Naive thymus-derived CD8-positive, alpha-beta T cell (primary cell): ENCODE measurements around the gene P2RY6. TPM values are rescaled to one million over a fixed set of nuclear protein-coding genes. Genes with fewer than 3 reads are reported as not detected.

ENCODE experiments used
- ATAC-seq, 2 donors: fragments of 150-1000 bp; cut with Tn5 transposase in 1 of 2; sonication (Bioruptor Pico), chemical (Tn5 transposase) in 1 of 2; 1 replicate in 1 of 2; 2 replicates in 1 of 2; pipeline ENCODE4 v1.10.0; 2021; ENCODE audit warnings: mild to moderate bottlenecking in 2 of 2, moderate library complexity in 2 of 2
- POLR2A ChIA-PET: fragments of 350-600 bp; sonication (Branson Sonifier 250); formaldehyde crosslinking; loops from one replicate; lab custom pipeline; 2021; ENCODE audit warnings: antibody characterized with exemption; lab: Charles Lee
- DNase-seq, 10 donors: peaks; one replicate each; pipeline versions ENCODE4 v3.0.0 to v3.0.0-alpha.2; 2020 to 2022
- H3K27ac Mint-ChIP-seq, 10 donors: one replicate each; pipeline ENCODE4 v1.8.0; 2020 to 2022; ENCODE audit warnings: mild to moderate bottlenecking in 10 of 10, mixed read lengths in 10 of 10, moderate library complexity in 4 of 10, inconsistent platforms in 1 of 10
- H3K27me3 Mint-ChIP-seq, 5 donors: one replicate each; pipeline ENCODE4 v1.8.0; 2021 to 2022; ENCODE audit warnings: mixed read lengths in 5 of 5
- H3K36me3 Mint-ChIP-seq, 3 donors: one replicate each; pipeline ENCODE4 v1.8.0; 2020 to 2022; ENCODE audit warnings: mixed read lengths in 3 of 3, mild to moderate bottlenecking in 2 of 3, inconsistent platforms in 1 of 3
- H3K4me1 Mint-ChIP-seq, 4 donors: one replicate each; pipeline ENCODE4 v1.8.0; 2021 to 2022; ENCODE audit warnings: mixed read lengths in 4 of 4
- H3K4me3 Mint-ChIP-seq, 10 donors: one replicate each; pipeline ENCODE4 v1.8.0; 2020 to 2022; ENCODE audit warnings: mild to moderate bottlenecking in 10 of 10, mixed read lengths in 10 of 10, moderate library complexity in 6 of 10, inconsistent platforms in 1 of 10
- H3K9me3 Mint-ChIP-seq, 9 donors: one replicate each; pipeline ENCODE4 v1.8.0; 2020 to 2022; ENCODE audit warnings: mixed read lengths in 9 of 9, mild to moderate bottlenecking in 3 of 9, inconsistent platforms in 1 of 9, moderate library complexity in 1 of 9
- polyA plus RNA-seq, 3 donors: library from polyadenylated mRNA; unstranded; fragments of 300-500 nt; fragmentation: Illumina TruSeq; gene quantifications; one replicate each; pipeline ENCODE4 v1.2.3, GENCODE V29; 2021
- total RNA-seq, 8 experiments: library from RNA in 2 of 8; stranded (reverse) in 2 of 8; gene quantifications; one replicate each; pipeline ENCODE4 v1.2.3 and lab custom pipeline; 2021 to 2026

The P2RY6 gene
- total and polyA plus RNA-seq, 5 experiments from 2014 or later, result 0.52 TPM; not detected in 4

GRCh38 chr11:73240190-73240781, 31.9 kb upstream of the P2RY6 start:
- no peak for ATAC-seq
- no peak overlapping the region for H3K27ac Mint-ChIP-seq
- peaks cover 0 to 8% (median 3%) of the 10 kb centered on the region in 5 donors for H3K27me3 Mint-ChIP-seq
- DNase-seq, result no peak
- H3K36me3 Mint-ChIP-seq, result no peaks in the 10 kb centered on the region
- POLR2A ChIA-PET, result no interaction called here
- H3K4me3 Mint-ChIP-seq, result no peak overlapping the region
- H3K4me1 Mint-ChIP-seq, result peaks cover 0 to 2% (median 1%) of the 10 kb centered on the region in 4 donors
- no peaks in the 10 kb centered on the region for H3K9me3 Mint-ChIP-seq

DNA sequence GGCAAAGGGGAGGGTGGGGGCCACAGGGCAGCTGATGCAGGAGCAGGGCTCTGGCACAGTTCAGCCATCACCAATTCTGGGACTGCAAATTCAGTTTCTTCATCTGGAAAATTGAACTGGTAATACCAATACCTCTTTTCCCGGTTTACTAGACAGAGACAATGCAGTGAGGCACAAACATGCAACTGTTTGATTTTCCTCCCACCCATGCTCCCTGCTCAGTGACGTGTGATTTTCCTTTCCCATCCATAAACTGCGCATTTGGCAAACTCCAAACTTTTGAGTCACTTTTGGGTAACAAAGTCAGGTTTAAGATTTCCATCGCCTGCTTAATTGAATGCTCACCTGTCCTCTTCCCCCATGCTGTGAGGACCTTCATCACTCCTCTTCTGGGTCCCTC, 30.8 kb upstream of the P2RY6 start:
- no peak for DNase-seq
- peaks cover 0 to 8% (median 3%) of the 10 kb centered on the region in 5 donors for H3K27me3 Mint-ChIP-seq
- ATAC-seq, result no peak
- H3K27ac Mint-ChIP-seq, result no peak overlapping the region
- H3K4me1 Mint-ChIP-seq, result peaks cover 0 to 2% (median 1%) of the 10 kb centered on the region in 4 donors
- no peak overlapping the region for H3K4me3 Mint-ChIP-seq
- no peaks in the 10 kb centered on the region for H3K9me3 Mint-ChIP-seq
- POLR2A ChIA-PET, result no interaction called here
- H3K36me3 Mint-ChIP-seq, result no peaks in the 10 kb centered on the region

GRCh38 chr11:73242251-73243092, 29.7 kb upstream of the P2RY6 start:
- H3K4me1 Mint-ChIP-seq, result peaks cover 0 to 2% (median 1%) of the 10 kb centered on the region in 4 donors
- DNase-seq (peak; percentile 21 to 71 (median 52)), ATAC-seq (peak; percentile 61 to 76)
- peaks cover 0 to 8% (median 3%) of the 10 kb centered on the region in 5 donors for H3K27me3 Mint-ChIP-seq
- no peaks in the 10 kb centered on the region for H3K9me3 Mint-ChIP-seq
- no peaks in the 10 kb centered on the region for H3K36me3 Mint-ChIP-seq
- POLR2A ChIA-PET, result no interaction called here
- peak overlapping the region in 3 of 10 donors; percentile 41 to 70 (median 55) for H3K27ac Mint-ChIP-seq
- H3K4me3 Mint-ChIP-seq, result peak overlapping the region in 3 of 10 donors; percentile 32 to 56 (median 41)

DNA sequence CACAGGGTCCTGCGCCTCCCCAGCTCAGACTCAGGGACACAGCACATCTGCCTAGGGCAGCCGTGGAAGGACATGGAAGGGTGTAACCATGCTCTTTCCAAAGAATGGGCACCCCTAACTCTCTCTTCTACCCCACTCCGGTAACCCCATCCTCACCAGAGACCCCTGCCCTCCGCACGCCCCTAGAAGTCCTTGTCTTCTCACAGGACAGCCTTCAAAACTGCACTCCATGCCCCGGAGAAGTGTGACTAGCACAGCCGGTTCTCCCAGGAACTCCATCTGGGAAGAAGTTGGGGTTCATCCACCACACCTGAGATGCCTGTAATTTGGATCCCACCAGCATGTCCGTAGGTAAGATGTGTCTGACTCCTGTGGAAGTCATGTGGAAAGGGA, 29.0 kb upstream of the P2RY6 start:
- POLR2A ChIA-PET, result no interaction called here
- no peaks in the 10 kb centered on the region for H3K36me3 Mint-ChIP-seq
- H3K27me3 Mint-ChIP-seq, result peaks cover 0 to 8% (median 3%) of the 10 kb centered on the region in 5 donors
- H3K4me1 Mint-ChIP-seq, result peaks cover 0 to 2% (median 1%) of the 10 kb centered on the region in 4 donors
- DNase-seq, result no peak
- ATAC-seq, result no peak
- no peak overlapping the region for H3K4me3 Mint-ChIP-seq
- H3K27ac Mint-ChIP-seq, result peak overlapping the region in 1 of 10 donors; percentile 27
- H3K9me3 Mint-ChIP-seq, result no peaks in the 10 kb centered on the region

DNA sequence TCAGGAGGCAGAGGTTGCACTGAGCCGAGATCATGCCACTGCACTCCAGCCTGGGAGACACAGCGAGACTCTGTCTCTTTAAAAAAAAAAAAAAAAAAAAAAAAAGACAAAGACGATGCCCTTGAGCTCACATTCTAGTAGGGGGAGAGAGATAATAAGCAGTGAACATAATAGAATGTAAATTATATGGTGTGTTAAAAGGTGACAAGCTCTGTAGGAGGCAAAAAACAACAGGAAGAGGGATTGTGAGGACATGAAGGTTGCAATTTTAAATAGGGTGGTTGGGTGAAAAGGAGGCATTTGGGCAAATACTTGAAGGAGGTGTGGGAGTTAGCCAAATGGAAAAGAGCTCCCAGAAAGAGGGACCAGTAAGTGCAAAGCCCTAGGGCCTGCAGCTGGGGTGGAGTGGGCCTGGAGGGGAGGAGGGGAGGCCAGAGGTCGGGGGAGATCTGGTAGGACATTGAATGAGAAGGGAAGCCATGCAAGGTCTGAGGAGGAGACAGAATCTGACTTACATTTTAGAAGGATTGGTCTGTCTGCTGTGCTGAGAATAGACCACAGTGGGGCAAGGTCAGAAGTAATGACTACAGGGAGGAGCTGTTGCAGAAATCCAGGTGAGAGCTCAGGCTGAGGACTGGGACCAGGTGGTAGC, 27.4 kb upstream of the P2RY6 start:
- H3K27ac Mint-ChIP-seq, result peak overlapping the region in 1 of 10 donors; percentile 77
- H3K36me3 Mint-ChIP-seq, result no peaks in the 10 kb centered on the region
- POLR2A ChIA-PET, result no interaction called here
- no peak for ATAC-seq
- DNase-seq, result no peak
- H3K4me1 Mint-ChIP-seq, result peaks cover 0 to 2% (median 1%) of the 10 kb centered on the region in 4 donors
- no peaks in the 10 kb centered on the region for H3K9me3 Mint-ChIP-seq
- no peak overlapping the region for H3K4me3 Mint-ChIP-seq
- H3K27me3 Mint-ChIP-seq, result peaks cover 0 to 8% (median 0%) of the 10 kb centered on the region in 5 donors

- Mint-ChIP-seq H3K9me3 (no peaks in the 10 kb centered on the region), H3K4me1 (peaks cover 0 to 2% (median 1%) of the 10 kb centered on the region in 4 donors), H3K27me3 (peaks cover 0 to 8% (median 0%) of the 10 kb centered on the region in 5 donors), H3K4me3 (no peak overlapping the region), H3K27ac (no peak overlapping the region), H3K36me3 (no peaks in the 10 kb centered on the region)
- no peak for DNase-seq
- ATAC-seq, result no peak
- POLR2A ChIA-PET, result no interaction called here
These were observed 26.7 kb upstream of the P2RY6 start for GRCh38 chr11:73245461-73245860.

- Mint-ChIP-seq H3K9me3 (no peaks in the 10 kb centered on the region), H3K4me1 (peaks cover 0 to 2% (median 1%) of the 10 kb centered on the region in 4 donors), H3K36me3 (no peaks in the 10 kb centered on the region), H3K4me3 (no peak overlapping the region), H3K27ac (peak overlapping the region in 1 of 10 donors; percentile 12), H3K27me3 (peaks cover 0 to 4% (median 0%) of the 10 kb centered on the region in 5 donors)
- ATAC-seq (no peak), DNase-seq (no peak)
- POLR2A ChIA-PET, result no interaction called here
These were observed 25.8 kb upstream of the P2RY6 start for GRCh38 chr11:73246303-73246702.

DNA sequence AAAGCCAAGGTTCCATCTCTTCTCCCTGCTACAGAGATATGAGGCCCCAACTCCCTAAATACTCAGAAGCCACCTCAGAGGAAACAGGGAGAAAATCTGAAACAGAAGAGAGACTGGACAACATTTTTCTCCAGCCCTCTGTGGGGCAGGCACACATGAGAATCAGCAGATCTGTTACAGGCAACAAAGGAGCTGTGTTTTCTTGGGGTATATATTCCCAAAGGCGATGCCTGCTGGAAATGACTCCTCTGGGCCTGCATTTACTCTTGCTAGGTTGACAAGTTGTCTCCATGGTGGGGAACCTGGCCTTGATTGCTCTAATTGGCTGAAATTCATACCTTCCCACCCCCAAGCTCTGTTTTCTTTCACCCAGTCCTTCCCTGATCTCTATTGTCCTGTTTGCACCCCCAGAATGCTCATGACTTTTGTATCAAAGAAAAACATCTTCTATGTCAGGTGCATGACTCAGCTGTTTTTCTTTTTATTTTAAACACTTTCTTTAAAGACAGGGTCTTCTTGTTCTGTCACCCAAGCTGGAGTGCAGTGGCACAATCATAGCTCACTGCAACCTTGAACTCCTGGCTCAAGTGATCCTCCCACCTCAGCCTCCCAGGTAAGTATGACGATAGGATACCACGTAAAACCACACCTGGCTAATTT, 23.5 kb upstream of the P2RY6 start:
- ATAC-seq, result peak in 1 of 2 donors; percentile 11
- Mint-ChIP-seq H3K36me3 (no peaks in the 10 kb centered on the region), H3K4me3 (no peak overlapping the region), H3K27ac (no peak overlapping the region), H3K27me3 (peaks cover 0 to 2% (median 0%) of the 10 kb centered on the region in 5 donors), H3K4me1 (no peaks in the 10 kb centered on the region), H3K9me3 (no peaks in the 10 kb centered on the region)
- DNase-seq, result peak in 1 of 10 donors; percentile 13
- POLR2A ChIA-PET, result no interaction called here

- no peaks in the 10 kb centered on the region for H3K4me1 Mint-ChIP-seq
- peak in 3 of 10 donors; percentile 8 to 20 (median 11) for DNase-seq
- H3K4me3 Mint-ChIP-seq, result no peak overlapping the region
- H3K27me3 Mint-ChIP-seq, result peaks cover 0 to 2% (median 0%) of the 10 kb centered on the region in 5 donors
- ATAC-seq, result peak; percentile 41 to 64
- H3K27ac Mint-ChIP-seq, result no peak overlapping the region
- POLR2A ChIA-PET, result no interaction called here
- no peaks in the 10 kb centered on the region for H3K9me3 Mint-ChIP-seq
- no peaks in the 10 kb centered on the region for H3K36me3 Mint-ChIP-seq
These were observed 22.8 kb upstream of the P2RY6 start for GRCh38 chr11:73249304-73249703.

- Mint-ChIP-seq H3K4me3 (no peak overlapping the region), H3K36me3 (no peaks in the 10 kb centered on the region), H3K9me3 (no peaks in the 10 kb centered on the region), H3K4me1 (no peaks in the 10 kb centered on the region), H3K27ac (no peak overlapping the region), H3K27me3 (peaks cover 0 to under 1% (median 0%) of the 10 kb centered on the region in 5 donors)
- ATAC-seq (peak; percentile 25 to 30), DNase-seq (peak in 2 of 10 donors; percentile 40 to 43)
- POLR2A ChIA-PET, result no interaction called here
These were observed 22.0 kb upstream of the P2RY6 start for GRCh38 chr11:73249853-73250783.

DNA sequence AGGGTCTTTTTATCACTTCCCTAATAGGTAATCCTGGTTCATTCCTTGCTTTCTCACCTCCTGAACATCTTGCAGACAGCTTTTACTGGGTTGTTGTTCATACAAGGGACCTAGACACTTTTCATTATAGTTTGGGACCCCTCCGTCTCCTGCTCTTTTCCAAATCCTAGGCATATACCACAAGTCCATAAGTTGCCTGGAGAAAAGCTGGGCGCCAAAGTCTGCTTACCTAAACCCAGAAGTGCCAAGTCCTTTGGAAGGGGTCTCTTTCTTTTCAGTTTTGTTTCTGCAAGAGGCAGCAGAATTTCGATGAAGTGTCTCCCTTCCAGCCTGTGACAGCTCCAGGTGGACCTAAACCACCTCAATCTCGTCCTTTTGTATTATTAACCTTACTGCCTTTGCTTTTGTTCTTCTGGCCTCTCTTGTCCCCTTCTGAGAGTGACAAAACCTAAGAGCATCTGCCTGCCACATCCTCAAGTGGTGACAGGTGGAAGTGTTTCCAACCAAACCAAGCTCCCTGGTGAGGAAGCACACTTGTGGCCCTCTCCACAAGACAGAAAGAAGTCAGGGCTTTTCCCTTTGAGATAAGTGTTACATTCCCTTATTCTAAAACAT, 19.5 kb upstream of the P2RY6 start:
- H3K4me1 Mint-ChIP-seq, result no peaks in the 10 kb centered on the region
- no peaks in the 10 kb centered on the region for H3K36me3 Mint-ChIP-seq
- no peak overlapping the region for H3K4me3 Mint-ChIP-seq
- peak; percentile 44 to 68 for ATAC-seq
- DNase-seq, result peak in 3 of 10 donors; percentile 16 to 44 (median 36)
- no peak overlapping the region for H3K27ac Mint-ChIP-seq
- H3K27me3 Mint-ChIP-seq, result no peaks in the 10 kb centered on the region
- no peaks in the 10 kb centered on the region for H3K9me3 Mint-ChIP-seq
- POLR2A ChIA-PET, result no interaction called here
